NB4 (cell line): ENCODE measurements around the gene COL4A1.

ENCODE experiments used
- DNase-seq: peaks from one replicate; pipeline ENCODE4 v3.0.0; 2010; ENCODE audit warnings: low read depth
- H3K4me3 ChIP-seq: one replicate; pipeline ENCODE4 v1.5.1; 2011; ENCODE audit warnings: mild to moderate bottlenecking, low read depth, low read length, moderate library complexity
- CTCF ChIP-seq: IDR thresholded peaks from one replicate; pipeline ENCODE4 v1.5.1; 2012; ENCODE audit warnings: low read depth, low read length
- MAX ChIP-seq: IDR thresholded peaks from 2 replicates; pipeline ENCODE4 v1.6.1; 2011; ENCODE audit warnings: low read depth, low read length
- MYC ChIP-seq: IDR thresholded peaks from 2 replicates; pipeline ENCODE4 v1.6.1; 2011; ENCODE audit warnings: low read depth, low read length
- POLR2A ChIP-seq: IDR thresholded peaks from 2 replicates; pipeline ENCODE4 v1.6.1; 2011; ENCODE audit warnings: mild to moderate bottlenecking; ENCODE audit not compliant: insufficient read length; ENCODE audit errors: extremely low read depth

COL4A1 gene

GRCh38 chr13:110276553-110276950 lies 30.4 kb downstream of the COL4A1 start:
- DNase-seq = no peak
- no peak for TF ChIP-seq MYC
- TF ChIP-seq CTCF = no peak
- TF ChIP-seq MAX = no peak
- TF ChIP-seq POLR2A = no peak
- no peak overlapping the region for H3K4me3 ChIP-seq

DNA sequence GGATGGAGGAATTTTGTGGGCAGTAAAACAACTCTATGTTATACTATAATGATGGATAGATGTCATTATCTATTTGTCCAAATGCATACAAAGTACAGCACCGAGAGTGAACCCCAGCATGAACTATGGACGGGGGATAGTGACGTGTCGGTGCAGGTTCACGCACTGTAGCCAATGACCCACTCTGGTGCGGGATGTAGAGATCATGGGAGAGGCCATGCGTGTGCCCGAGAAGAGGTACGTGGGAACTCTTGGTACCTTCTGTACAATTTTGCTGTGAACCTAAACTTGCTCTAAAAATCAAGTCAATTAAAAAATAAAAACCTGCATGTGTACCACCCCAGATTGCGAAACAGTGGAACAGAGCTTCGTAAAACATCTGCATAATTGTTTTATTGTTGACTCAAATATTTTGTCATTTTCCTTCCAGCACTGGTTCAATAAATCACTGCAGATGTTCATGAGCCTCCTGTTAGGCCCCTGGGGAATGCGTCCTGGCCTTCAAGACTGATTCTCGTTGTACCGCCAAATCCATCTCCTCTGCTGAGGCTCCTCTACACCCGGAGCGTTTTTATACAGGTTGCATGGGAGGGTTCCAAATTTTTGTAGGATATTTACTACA lies 30.9 kb downstream of the COL4A1 start:
- DNase-seq = no peak
- TF ChIP-seq MAX (no peak), MYC (no peak), POLR2A (no peak), CTCF (no peak)
- no peak overlapping the region for H3K4me3 ChIP-seq

- DNase-seq = peak; percentile 12
- no peak overlapping the region for H3K4me3 ChIP-seq
- TF ChIP-seq CTCF = peak; percentile 14
- no peak for TF ChIP-seq MYC
- no peak for TF ChIP-seq MAX
- no peak for TF ChIP-seq POLR2A
These were observed 32.3 kb downstream of the COL4A1 start for GRCh38 chr13:110274687-110275086.

DNA sequence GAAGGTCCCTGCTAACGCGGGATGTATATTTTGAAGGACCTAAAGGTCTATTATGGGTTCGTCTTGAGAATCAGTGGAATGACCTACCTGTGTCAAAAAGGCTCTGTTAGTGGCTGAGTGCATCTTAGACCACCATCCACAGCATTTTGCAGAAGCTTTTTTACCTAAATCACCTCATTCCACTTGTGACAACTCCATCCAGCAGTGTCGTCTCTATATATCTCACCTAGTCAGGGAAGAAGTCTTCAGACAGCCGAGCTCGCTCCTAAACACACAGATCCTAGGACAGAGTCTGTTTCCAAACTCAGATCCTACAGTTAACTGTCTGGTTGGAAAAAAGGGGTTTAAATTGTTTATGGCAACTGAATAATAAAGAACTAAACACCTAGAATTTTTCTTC lies 33.7 kb downstream of the COL4A1 start:
- no peak for TF ChIP-seq MYC
- TF ChIP-seq CTCF = no peak
- no peak for TF ChIP-seq POLR2A
- no peak for TF ChIP-seq MAX

GRCh38 chr13:110272651-110273050 lies 34.3 kb downstream of the COL4A1 start:
- DNase-seq = no peak
- no peak overlapping the region for H3K4me3 ChIP-seq
- TF ChIP-seq MAX (no peak), POLR2A (no peak), CTCF (no peak), MYC (no peak)

More for the DNA sequence above, 33.7 kb downstream of the COL4A1 start:
- no peak overlapping the region for H3K4me3 ChIP-seq
- no peak for DNase-seq

DNA sequence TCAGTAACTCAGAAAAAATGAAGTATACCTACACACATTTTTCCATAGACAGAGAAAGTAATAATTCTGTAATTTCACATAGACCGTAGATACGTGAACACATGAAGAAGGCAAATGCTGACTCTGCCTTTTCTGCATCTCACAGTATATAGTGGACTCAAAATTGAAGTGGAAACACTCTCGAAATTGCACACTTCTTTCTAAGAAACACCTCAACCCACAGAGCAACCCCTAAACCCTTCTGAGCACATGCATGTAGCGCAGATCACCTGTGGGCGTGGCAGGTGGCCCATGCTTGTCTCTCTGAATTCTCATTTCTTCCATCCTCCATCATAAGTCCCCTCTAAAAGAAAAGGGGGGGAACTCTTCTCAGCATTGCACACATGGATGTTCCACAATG lies 34.7 kb downstream of the COL4A1 start:
- DNase-seq = no peak
- no peak overlapping the region for H3K4me3 ChIP-seq
- TF ChIP-seq POLR2A = no peak
